HepG2 (cell line): ENCODE measurements around the gene GNAI2. TPM values are rescaled to one million over a fixed set of nuclear protein-coding genes. Genes with fewer than 3 reads are reported as not detected.

Source experiments
- ATF7 ChIP-seq, 2 experiments: fragments of 450-650 bp in 1 of 2; sonication (generic) in 1 of 2; formaldehyde crosslinking in 1 of 2; IDR thresholded peaks; 2 replicates each; pipeline versions ENCODE4 v1.4.0 to v1.6.1; 2016 to 2020; ENCODE audit warnings: antibody characterized with exemption in 1 of 2, mild to moderate bottlenecking in 1 of 2, missing genetic modification reagents in 1 of 2
- HNRNPL ChIP-seq: fragments of 200-400 bp; formaldehyde crosslinking; IDR thresholded peaks from 2 replicates; pipeline ENCODE4 v1.6.1; 2017; ENCODE audit warnings: mild to moderate bottlenecking, low read depth, low read length
- HOXD1 ChIP-seq: sonication (generic); formaldehyde crosslinking; IDR thresholded peaks from 2 replicates; pipeline ENCODE4 v1.5.0; 2020; ENCODE audit warnings: missing genetic modification reagents
- KLF16 ChIP-seq, 2 experiments: sonication (generic) in 1 of 2; formaldehyde crosslinking in 1 of 2; IDR thresholded peaks; 2 replicates each; pipeline versions ENCODE4 v1.6.1 to v1.8.0; 2016 to 2023; ENCODE audit warnings: missing genetic modification reagents in 2 of 2, missing compliant biosample characterization in 1 of 2
- MXI1 ChIP-seq: IDR thresholded peaks from 3 replicates; pipeline ENCODE4 v1.6.1; 2012; ENCODE audit warnings: low read depth, low read length, inconsistent platforms, borderline replicate concordance
- PCBP1 ChIP-seq: fragments of 200-400 bp; formaldehyde crosslinking; IDR thresholded peaks from 2 replicates; pipeline ENCODE4 v1.6.1; 2017; ENCODE audit warnings: mild to moderate bottlenecking, low read depth, low read length, borderline replicate concordance
- STAG1 ChIP-seq: sonication (generic); formaldehyde crosslinking; IDR thresholded peaks from 2 replicates; pipeline ENCODE4 v1.4.0; 2020; ENCODE audit warnings: missing genetic modification reagents
- ZBTB1 ChIP-seq: sonication (generic); formaldehyde crosslinking; IDR thresholded peaks from 2 replicates; pipeline ENCODE4 v1.4.0; 2020; ENCODE audit warnings: missing genetic modification reagents, borderline replicate concordance
- ZNF350 ChIP-seq: sonication (generic); formaldehyde crosslinking; IDR thresholded peaks from 2 replicates; pipeline ENCODE4 v1.4.0; 2020; ENCODE audit warnings: mild to moderate bottlenecking, low read depth, missing genetic modification reagents, borderline replicate concordance
- ZNF383 ChIP-seq: sonication (generic); formaldehyde crosslinking; IDR thresholded peaks from 2 replicates; pipeline ENCODE4 v1.4.0; 2020; ENCODE audit warnings: missing genetic modification reagents, mild to moderate bottlenecking, borderline replicate concordance
- ZNF552 ChIP-seq: sonication (generic); formaldehyde crosslinking; IDR thresholded peaks from 2 replicates; pipeline ENCODE4 v1.9.0; 2022; ENCODE audit warnings: missing genetic modification reagents, mild to moderate bottlenecking, borderline replicate concordance
- ZNF749 ChIP-seq: sonication (generic); formaldehyde crosslinking; IDR thresholded peaks from 2 replicates; pipeline ENCODE4 v1.8.0; 2022; ENCODE audit warnings: mild to moderate bottlenecking, missing genetic modification reagents, moderate library complexity, borderline replicate concordance
- polyA plus RNA-seq, 8 experiments: library from polyadenylated mRNA; depleted of rRNA in 3 of 8; stranded (reverse) in 7 of 8; unstranded in 1 of 8; fragments of >200 nt; fragmentation: Illumina TruSeq in 4 of 8; extraction: Trizol in 4 of 8; gene quantifications; 2 replicates each; pipeline versions ENCODE4 v1.2.1 to v1.2.3, GENCODE V29; 2011 to 2016; ENCODE audit warnings: low read depth in 4 of 8, missing spikeins in 1 of 8, mixed read lengths in 1 of 8; ENCODE audit not compliant: insufficient read depth in 1 of 8
- total RNA-seq, 5 experiments: library from RNA; depleted of rRNA; stranded (reverse); fragments of >200 nt; fragmentation: Illumina TruSeq; extraction: Trizol; gene quantifications; 2 replicates each; pipeline ENCODE4 v1.2.3, GENCODE V29; 2016; ENCODE audit warnings: low read depth in 1 of 5
- TF ChIP-seq, protein P1 (sequence below): sonication (generic); formaldehyde crosslinking; IDR thresholded peaks from 2 replicates; pipeline ENCODE4 v1.9.0; 2022; ENCODE audit warnings: low read depth, missing genetic modification reagents
- TF ChIP-seq, protein P2 (sequence below): sonication (generic); formaldehyde crosslinking; IDR thresholded peaks from 2 replicates; pipeline ENCODE4 v1.5.0; 2020; ENCODE audit warnings: missing genetic modification reagents
- TF ChIP-seq, protein P3 (sequence below): sonication (generic); formaldehyde crosslinking; IDR thresholded peaks from 2 replicates; pipeline ENCODE4 v1.9.0; 2021; ENCODE audit warnings: missing genetic modification reagents, mild to moderate bottlenecking, borderline replicate concordance
- TF ChIP-seq, protein P4 (sequence below): sonication (generic); formaldehyde crosslinking; IDR thresholded peaks from 2 replicates; pipeline ENCODE4 v1.5.0; 2020; ENCODE audit warnings: missing genetic modification reagents
- TF ChIP-seq, protein P5 (sequence below): sonication (generic); formaldehyde crosslinking; IDR thresholded peaks from 2 replicates; pipeline ENCODE4 v1.9.0; 2021; ENCODE audit warnings: missing genetic modification reagents, borderline replicate concordance

The GNAI2 gene
- total and polyA plus RNA-seq, 2 of the 13 experiments (the other 11 are each of a cell fraction or from before 2014, with no cell fraction given), result 51.1 to 66.2 TPM

DNA sequence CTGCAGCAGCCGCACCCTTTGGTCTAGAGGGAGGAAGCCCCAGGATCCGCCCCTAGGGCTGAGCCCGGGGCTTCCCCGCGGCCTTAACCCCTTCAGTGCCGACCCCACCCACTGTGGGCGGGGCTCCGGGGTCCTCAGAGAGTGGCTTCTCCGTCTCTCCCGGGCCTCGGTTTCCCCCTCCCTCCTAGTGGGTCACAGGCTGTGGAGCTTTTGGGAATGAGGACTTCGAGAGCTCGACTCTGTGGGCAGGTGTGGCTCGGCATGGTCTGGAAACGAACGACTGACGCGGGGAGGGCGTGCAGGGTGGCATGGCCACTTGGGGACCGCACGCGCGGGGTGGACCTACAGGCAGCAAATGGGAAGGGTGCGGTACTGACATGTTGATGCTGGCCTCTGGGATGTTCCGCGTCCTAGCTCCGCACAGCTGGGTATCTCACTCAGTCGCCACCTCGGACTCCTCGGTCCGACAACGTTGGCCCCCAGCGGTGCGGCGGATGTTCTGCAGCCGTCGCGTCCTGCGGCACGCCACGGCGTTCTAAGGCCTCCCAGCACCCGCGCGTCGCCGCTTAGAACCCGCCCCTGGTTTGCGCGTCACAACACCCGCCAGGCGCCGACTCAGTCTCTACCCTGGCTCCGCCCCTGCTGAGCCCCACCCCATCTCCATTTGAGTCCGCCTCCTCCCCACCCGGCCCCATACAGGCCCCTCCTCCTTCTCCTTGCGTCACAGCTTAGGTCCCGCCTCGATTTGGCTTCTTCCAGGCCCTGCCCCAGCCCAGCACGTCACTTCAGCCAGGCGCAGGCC, 63.0 kb downstream of the GNAI2 start, which contains the start of the genes HYAL3 and NAA80 (continued):
- TF ChIP-seq KLF16 (CRISPR knock-in tag; IDR thresholded peaks at IDR 0.05), result peak in 1 of 2 experiments; percentile 75; a peak in 2 of 4 replicates
- peak; percentile 23; the same call in 1 of the 2 replicates for TF ChIP-seq PCBP1
- TF ChIP-seq, protein P1, sequence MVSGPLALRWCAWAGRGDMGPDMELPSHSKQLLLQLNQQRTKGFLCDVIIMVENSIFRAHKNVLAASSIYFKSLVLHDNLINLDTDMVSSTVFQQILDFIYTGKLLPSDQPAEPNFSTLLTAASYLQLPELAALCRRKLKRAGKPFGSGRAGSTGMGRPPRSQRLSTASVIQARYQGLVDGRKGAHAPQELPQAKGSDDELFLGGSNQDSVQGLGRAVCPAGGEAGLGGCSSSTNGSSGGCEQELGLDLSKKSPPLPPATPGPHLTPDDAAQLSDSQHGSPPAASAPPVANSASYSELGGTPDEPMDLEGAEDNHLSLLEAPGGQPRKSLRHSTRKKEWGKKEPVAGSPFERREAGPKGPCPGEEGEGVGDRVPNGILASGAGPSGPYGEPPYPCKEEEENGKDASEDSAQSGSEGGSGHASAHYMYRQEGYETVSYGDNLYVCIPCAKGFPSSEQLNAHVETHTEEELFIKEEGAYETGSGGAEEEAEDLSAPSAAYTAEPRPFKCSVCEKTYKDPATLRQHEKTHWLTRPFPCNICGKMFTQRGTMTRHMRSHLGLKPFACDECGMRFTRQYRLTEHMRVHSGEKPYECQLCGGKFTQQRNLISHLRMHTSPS (CRISPR knock-in tag), result peak; percentile 54; the same call in 1 of the 2 replicates
- TF ChIP-seq, protein P2, sequence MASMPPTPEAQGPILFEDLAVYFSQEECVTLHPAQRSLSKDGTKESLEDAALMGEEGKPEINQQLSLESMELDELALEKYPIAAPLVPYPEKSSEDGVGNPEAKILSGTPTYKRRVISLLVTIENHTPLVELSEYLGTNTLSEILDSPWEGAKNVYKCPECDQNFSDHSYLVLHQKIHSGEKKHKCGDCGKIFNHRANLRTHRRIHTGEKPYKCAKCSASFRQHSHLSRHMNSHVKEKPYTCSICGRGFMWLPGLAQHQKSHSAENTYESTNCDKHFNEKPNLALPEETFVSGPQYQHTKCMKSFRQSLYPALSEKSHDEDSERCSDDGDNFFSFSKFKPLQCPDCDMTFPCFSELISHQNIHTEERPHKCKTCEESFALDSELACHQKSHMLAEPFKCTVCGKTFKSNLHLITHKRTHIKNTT (CRISPR knock-in tag), result no peak
- TF ChIP-seq ATF7 (IDR thresholded peaks at IDR 0.05), result no peak; the same call in 1 of the 2 replicates
- no peak for TF ChIP-seq ATF7 (CRISPR knock-in tag; IDR thresholded peaks at IDR 0.05)
- TF ChIP-seq, protein P3, sequence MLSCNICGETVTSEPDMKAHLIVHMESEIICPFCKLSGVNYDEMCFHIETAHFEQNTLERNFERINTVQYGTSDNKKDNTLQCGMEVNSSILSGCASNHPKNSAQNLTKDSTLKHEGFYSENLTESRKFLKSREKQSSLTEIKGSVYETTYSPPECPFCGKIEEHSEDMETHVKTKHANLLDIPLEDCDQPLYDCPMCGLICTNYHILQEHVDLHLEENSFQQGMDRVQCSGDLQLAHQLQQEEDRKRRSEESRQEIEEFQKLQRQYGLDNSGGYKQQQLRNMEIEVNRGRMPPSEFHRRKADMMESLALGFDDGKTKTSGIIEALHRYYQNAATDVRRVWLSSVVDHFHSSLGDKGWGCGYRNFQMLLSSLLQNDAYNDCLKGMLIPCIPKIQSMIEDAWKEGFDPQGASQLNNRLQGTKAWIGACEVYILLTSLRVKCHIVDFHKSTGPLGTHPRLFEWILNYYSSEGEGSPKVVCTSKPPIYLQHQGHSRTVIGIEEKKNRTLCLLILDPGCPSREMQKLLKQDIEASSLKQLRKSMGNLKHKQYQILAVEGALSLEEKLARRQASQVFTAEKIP (CRISPR knock-in tag), result no peak
- TF ChIP-seq ZNF350 (CRISPR knock-in tag), result peak; percentile 37; the same call in 1 of the 2 replicates
- no peak for TF ChIP-seq ZNF383 (CRISPR knock-in tag)
- TF ChIP-seq ZNF552, result peak; percentile 76; the same call in 1 of the 2 replicates
- peak; percentile 42; the same call in 1 of the 2 replicates for TF ChIP-seq HNRNPL
- peak; percentile 83; the same call in 1 of the 2 replicates for TF ChIP-seq ZNF749 (CRISPR knock-in tag)
- TF ChIP-seq STAG1 (CRISPR knock-in tag), result no peak; the same call in 1 of the 2 replicates
- TF ChIP-seq, protein P4, sequence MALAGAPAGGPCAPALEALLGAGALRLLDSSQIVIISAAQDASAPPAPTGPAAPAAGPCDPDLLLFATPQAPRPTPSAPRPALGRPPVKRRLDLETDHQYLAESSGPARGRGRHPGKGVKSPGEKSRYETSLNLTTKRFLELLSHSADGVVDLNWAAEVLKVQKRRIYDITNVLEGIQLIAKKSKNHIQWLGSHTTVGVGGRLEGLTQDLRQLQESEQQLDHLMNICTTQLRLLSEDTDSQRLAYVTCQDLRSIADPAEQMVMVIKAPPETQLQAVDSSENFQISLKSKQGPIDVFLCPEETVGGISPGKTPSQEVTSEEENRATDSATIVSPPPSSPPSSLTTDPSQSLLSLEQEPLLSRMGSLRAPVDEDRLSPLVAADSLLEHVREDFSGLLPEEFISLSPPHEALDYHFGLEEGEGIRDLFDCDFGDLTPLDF (CRISPR knock-in tag), result no peak
- TF ChIP-seq MXI1, result peak; percentile 74; the same call in 1 of the 3 replicates
- TF ChIP-seq ZBTB1 (CRISPR knock-in tag), result no peak
- TF ChIP-seq, protein P5, sequence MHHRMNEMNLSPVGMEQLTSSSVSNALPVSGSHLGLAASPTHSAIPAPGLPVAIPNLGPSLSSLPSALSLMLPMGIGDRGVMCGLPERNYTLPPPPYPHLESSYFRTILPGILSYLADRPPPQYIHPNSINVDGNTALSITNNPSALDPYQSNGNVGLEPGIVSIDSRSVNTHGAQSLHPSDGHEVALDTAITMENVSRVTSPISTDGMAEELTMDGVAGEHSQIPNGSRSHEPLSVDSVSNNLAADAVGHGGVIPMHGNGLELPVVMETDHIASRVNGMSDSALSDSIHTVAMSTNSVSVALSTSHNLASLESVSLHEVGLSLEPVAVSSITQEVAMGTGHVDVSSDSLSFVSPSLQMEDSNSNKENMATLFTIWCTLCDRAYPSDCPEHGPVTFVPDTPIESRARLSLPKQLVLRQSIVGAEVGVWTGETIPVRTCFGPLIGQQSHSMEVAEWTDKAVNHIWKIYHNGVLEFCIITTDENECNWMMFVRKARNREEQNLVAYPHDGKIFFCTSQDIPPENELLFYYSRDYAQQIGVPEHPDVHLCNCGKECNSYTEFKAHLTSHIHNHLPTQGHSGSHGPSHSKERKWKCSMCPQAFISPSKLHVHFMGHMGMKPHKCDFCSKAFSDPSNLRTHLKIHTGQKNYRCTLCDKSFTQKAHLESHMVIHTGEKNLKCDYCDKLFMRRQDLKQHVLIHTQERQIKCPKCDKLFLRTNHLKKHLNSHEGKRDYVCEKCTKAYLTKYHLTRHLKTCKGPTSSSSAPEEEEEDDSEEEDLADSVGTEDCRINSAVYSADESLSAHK (CRISPR knock-in tag), result no peak
- TF ChIP-seq HOXD1 (CRISPR knock-in tag), result peak; percentile 84
